HEK293T (cell line): ENCODE data around the gene SLMAP.

Experiments
- CTCF ChIA-PET: fragments of 350-600 bp; formaldehyde crosslinking; extraction: SDS; loops from one replicate; lab custom pipeline; 2021; ENCODE audit warnings: antibody characterized with exemption, inconsistent platforms; lab: Yijun Ruan, JAX
- POLR2A ChIA-PET: fragments of 350-600 bp; formaldehyde crosslinking; extraction: SDS; loops from one replicate; lab custom pipeline; 2020; ENCODE audit warnings: antibody characterized with exemption, inconsistent platforms; lab: Yijun Ruan, JAX
- DNase-seq: peaks from one replicate; pipeline ENCODE4 v3.0.0; 2012; ENCODE audit warnings: mixed read lengths; ENCODE audit errors: extremely low spot score
- ARNT ChIP-seq: fragments of 450-650 bp; IDR thresholded peaks from 2 replicates; pipeline ENCODE4 v1.6.1; 2017; ENCODE audit warnings: mild to moderate bottlenecking
- BHLHE40 ChIP-seq: fragments of 450-650 bp; IDR thresholded peaks from 2 replicates; pipeline ENCODE4 v1.6.1; 2016; ENCODE audit warnings: mild to moderate bottlenecking, moderate library complexity, borderline replicate concordance
- CTBP1 ChIP-seq: fragments of 450-650 bp; IDR thresholded peaks from 2 replicates; pipeline ENCODE4 v1.6.1; 2016; ENCODE audit warnings: borderline replicate concordance
- ELF4 ChIP-seq: fragments of 450-650 bp; IDR thresholded peaks from 2 replicates; pipeline ENCODE4 v1.6.1; 2017; ENCODE audit warnings: antibody characterized with exemption
- FOXA1 ChIP-seq: fragments of 450-650 bp; IDR thresholded peaks from 2 replicates; pipeline ENCODE4 v1.6.1; 2016; ENCODE audit warnings: mild to moderate bottlenecking
- FOXK2 ChIP-seq: fragments of 450-650 bp; IDR thresholded peaks from 2 replicates; pipeline ENCODE4 v1.6.1; 2016; ENCODE audit warnings: mild to moderate bottlenecking
- FOXM1 ChIP-seq: fragments of 450-650 bp; IDR thresholded peaks from 2 replicates; pipeline ENCODE4 v1.6.1; 2017; ENCODE audit warnings: mild to moderate bottlenecking, borderline replicate concordance
- HDGF ChIP-seq: fragments of 450-650 bp; IDR thresholded peaks from 2 replicates; pipeline ENCODE4 v1.6.1; 2017; ENCODE audit warnings: antibody characterized with exemption, borderline replicate concordance
- L3MBTL2 ChIP-seq: fragments of 450-650 bp; conservative IDR thresholded peaks from 2 replicates; pipeline ENCODE4 v1.6.1; 2016; ENCODE audit warnings: mild to moderate bottlenecking
- LEF1 ChIP-seq: fragments of 450-650 bp; IDR thresholded peaks from 2 replicates; pipeline ENCODE4 v1.6.1; 2017; ENCODE audit warnings: mild to moderate bottlenecking, borderline replicate concordance
- NFRKB ChIP-seq: fragments of 450-650 bp; IDR thresholded peaks from 2 replicates; pipeline ENCODE4 v1.6.1; 2016; ENCODE audit warnings: mild to moderate bottlenecking, moderate library complexity
- SP1 ChIP-seq: fragments of 450-650 bp; IDR thresholded peaks from 2 replicates; pipeline ENCODE4 v1.6.1; 2017
- SUZ12 ChIP-seq: fragments of 450-650 bp; IDR thresholded peaks from 2 replicates; pipeline ENCODE4 v1.6.1; 2016; ENCODE audit warnings: mild to moderate bottlenecking
- TARDBP ChIP-seq: fragments of 450-650 bp; IDR thresholded peaks from 2 replicates; pipeline ENCODE4 v1.6.1; 2016
- ZNF384 ChIP-seq: fragments of 450-650 bp; IDR thresholded peaks from 2 replicates; pipeline ENCODE4 v1.6.1; 2016
- TF ChIP-seq, protein P1 (sequence below): fragments of 450-650 bp; IDR thresholded peaks from 2 replicates; pipeline ENCODE4 v1.6.1; 2016

The SLMAP gene

DNA sequence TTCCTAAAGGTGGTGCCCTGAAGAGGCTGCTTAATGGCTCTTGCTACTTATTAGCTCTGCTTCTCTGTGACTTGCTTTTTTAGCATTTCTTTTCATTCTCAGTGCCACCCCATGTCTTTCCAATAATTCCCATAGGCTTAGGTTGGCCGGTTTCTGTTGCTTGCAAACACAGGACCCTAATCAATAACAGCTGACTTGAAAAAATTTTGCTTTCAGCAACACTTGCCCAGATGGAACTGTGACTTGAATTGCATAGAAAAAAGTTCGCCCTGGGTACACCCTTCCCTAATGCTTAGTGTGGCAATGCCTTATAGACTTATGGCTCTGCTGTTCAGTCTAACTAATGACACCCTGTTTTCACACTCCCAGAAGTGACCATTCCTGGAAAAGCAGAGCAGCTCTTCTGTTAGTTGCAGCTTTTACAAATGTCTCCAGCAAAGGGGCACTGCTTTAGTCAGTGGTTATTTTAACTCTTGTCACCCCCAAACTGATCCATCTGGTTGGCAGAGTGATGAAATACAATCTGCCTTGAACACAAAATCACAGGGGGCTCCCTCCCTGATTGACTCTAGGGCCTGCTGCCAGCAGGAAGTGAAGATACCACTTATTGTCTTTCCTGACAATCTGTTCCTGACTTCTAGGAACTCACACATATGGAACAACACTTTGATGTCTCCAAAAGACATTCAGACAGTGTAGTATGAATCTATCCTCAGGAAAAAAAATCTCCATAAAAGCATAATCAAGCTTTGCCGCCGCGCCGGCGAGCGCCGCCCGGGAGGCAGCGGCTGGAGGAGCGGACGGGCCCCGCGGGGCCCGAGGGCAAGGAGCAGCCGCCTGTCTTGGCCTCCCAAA is 9.7 kb upstream of the SLMAP start:
- POLR2A ChIA-PET: no interaction called here
- DNase-seq: no peak
- TF ChIP-seq ARNT: no peak
- TF ChIP-seq TARDBP: no peak
- CTCF ChIA-PET: no interaction called here

DNA sequence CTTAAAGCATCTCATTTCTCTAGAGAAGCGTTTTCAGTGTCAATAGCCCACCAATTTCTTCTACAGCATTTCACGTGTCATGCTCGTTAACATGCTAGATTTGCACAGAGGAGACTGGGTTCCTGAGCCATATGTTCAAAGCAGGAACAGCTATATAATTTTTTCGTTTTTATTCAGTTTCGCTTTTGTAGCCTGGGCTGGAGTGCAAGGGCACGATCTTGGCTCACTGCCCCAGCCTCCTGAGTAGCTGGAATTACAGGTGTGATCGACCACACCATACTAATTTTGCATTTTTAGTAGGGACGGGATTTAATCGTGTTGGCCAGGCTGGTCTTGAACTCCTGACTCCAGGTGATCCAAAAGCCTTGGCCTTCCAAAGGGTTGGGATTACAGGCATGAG is 6.6 kb upstream of the SLMAP start:
- TF ChIP-seq ZNF384 (no peak), L3MBTL2 (no peak), ELF4 (no peak), FOXA1 (no peak), ARNT (no peak), BHLHE40 (no peak), HDGF (no peak), FOXM1 (no peak), SUZ12 (no peak), TARDBP (no peak), LEF1 (no peak), FOXK2 (no peak), NFRKB (no peak)
- TF ChIP-seq, protein P1, sequence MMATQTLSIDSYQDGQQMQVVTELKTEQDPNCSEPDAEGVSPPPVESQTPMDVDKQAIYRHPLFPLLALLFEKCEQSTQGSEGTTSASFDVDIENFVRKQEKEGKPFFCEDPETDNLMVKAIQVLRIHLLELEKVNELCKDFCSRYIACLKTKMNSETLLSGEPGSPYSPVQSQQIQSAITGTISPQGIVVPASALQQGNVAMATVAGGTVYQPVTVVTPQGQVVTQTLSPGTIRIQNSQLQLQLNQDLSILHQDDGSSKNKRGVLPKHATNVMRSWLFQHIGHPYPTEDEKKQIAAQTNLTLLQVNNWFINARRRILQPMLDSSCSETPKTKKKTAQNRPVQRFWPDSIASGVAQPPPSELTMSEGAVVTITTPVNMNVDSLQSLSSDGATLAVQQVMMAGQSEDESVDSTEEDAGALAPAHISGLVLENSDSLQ: no peak
- POLR2A ChIA-PET: no interaction called here
- DNase-seq: no peak
- CTCF ChIA-PET: no interaction called here

DNA sequence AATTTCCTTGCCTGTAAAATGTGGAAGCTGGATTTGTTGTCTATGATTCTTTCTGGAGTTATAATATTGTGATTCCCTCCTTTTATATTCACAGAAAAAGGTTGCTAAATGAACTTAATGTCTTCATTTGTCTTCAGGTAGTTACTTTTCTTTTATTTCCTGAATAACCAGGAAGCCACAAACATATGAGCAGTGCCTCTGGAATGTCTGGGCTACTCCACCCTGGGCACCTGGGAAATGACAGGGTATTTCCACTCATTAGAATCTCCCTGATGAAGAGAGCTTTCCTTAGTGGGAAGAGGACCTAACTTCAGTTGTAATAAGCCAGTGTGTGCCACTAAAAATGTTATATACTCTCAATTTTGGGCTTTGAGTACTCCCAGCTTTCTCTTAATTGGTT is 3.8 kb upstream of the SLMAP start:
- no peak for DNase-seq
- POLR2A ChIA-PET: no interaction called here
- CTCF ChIA-PET: no interaction called here
- TF ChIP-seq ZNF384 (no peak), HDGF (no peak), ELF4 (no peak), LEF1 (no peak), SUZ12 (no peak), ARNT (no peak), FOXK2 (no peak), CTBP1 (no peak)

DNA sequence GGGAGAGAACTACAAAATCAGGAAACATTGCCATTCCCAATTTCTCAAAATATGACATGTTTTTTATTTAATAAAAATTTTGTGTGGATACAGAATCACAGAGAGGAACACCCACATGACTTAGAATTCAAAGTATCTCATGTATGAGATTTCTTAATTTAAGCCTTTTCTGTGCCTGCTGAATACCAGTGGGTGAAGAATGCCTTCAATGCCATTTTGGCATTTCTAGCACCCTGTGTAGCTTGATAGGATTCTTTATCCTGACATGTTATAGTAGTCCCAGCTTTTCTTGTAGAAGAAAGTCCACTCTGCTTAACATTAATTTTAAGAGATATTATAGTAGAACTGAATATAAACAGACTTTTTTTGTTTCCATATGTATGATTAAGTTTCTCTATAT is 3.1 kb upstream of the SLMAP start:
- CTCF ChIA-PET: no interaction called here
- POLR2A ChIA-PET: no interaction called here
- no peak for DNase-seq
- TF ChIP-seq ARNT (no peak), L3MBTL2 (no peak), CTBP1 (no peak), SP1 (no peak), ZNF384 (no peak), HDGF (no peak), FOXA1 (no peak), LEF1 (no peak), TARDBP (no peak), FOXM1 (no peak), NFRKB (no peak)
- TF ChIP-seq, protein P1: no peak

DNA sequence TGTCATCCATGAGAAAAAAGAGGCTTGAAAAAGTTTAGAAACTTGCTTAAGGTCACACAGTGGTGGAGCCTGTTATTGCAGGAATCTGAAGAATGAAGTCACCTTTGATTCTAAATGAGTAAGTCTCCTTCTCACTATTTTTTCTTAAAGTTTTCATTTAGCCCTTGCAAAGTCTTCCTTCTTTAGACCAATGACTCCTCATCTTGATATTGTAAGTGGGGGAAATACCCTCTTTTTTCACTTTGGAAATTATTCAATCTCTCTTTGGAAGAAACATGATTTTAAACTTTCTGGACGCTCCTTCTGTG is 787 bp upstream of the SLMAP start:
- TF ChIP-seq FOXK2 (no peak), L3MBTL2 (no peak), FOXM1 (no peak), ELF4 (no peak), SUZ12 (no peak), LEF1 (no peak), ZNF384 (no peak), BHLHE40 (no peak), CTBP1 (no peak)
- TF ChIP-seq, protein P1: no peak
- CTCF ChIA-PET: no interaction called here
- POLR2A ChIA-PET: interaction anchor here (0.8 to 1.5 kb wide), 5 partner anchors 11 to 157 kb away, joined by 3 to 7 read pairs (median 5); partner anchors contain the start of genes ARF4 and DENND6A
- peak; percentile 20 for DNase-seq

DNA sequence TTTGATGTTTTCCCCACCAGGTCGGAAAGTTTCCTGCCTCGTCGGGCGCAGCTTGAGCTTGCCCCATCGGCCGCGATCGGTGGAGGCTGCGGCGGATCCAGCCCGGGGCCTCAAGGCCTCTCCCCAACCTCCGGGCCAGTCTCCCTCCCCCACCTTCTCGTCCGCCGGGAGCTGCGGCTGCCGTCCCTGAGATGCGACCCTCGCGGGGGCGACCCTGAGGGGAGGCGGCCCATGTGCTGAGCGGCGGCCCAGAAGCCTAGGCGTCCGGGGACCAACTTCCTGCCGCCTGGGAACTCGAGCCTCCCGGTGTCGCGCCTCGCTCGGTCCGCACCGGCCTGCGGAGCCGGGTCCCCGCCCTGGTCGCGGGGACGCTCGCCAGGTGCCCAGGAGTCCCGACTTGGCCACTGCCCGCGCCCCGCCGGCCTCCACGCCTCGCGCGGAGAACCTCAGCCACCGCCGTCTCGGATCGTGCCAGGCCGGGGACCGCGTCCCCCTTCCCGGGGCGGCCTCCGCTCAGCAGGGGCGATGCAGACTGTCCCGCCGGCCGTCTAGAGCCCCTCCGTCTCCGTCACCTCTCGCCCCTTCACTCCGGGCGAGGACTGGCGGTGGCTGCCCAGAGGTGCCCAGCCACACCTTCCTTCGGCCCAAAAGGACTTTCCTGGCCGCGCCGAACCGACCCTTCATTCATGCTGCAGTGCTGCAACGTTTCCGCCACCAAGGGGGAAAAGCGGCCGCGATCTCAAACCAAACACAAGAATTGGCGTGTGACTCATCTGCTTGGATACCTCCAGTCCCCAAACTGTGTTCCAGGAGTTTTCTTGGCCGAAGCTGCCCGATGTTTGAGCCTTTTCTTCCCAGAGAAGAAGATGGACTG is 656 bp downstream of the SLMAP start:
- DNase-seq: peak; percentile 24
- ChIA-PET CTCF (no interaction called here), POLR2A (interaction anchor here (0.8 to 1.5 kb wide), 4 partner anchors 14 to 159 kb away, joined by 3 to 7 read pairs (median 4); partner anchors contain the start of genes ARF4 and DENND6A)
- TF ChIP-seq ZNF384 (no peak), FOXK2 (no peak), ARNT (no peak), ELF4 (no peak), NFRKB (no peak), CTBP1 (no peak), FOXA1 (no peak), SP1 (no peak), HDGF (no peak), L3MBTL2 (no peak)
- TF ChIP-seq, protein P1: no peak
